Stimulated activated CD4-positive, alpha-beta T cell treated with anti-CD3 and anti-CD28 coated beads, Interleukin-1b, Interleukin-23, amount 100 ng/mL, for 24 hours (primary cell): ENCODE data around the gene TBCC.

Experiments
- DNase-seq, 4 experiments: peaks; one replicate each; pipeline ENCODE4 v3.0.0-alpha.2; 2020; ENCODE audit warnings: low read depth in 4 of 4, low spot score in 1 of 4

The TBCC gene

GRCh38 chr6:42696526-42697267 is 49.2 kb downstream of the TBCC start:
- DNase-seq, result no peak

- DNase-seq, result no peak
These were observed 51.3 kb downstream of the TBCC start for GRCh38 chr6:42694586-42694985.
